Ascending aorta (tissue), 2 donors: ENCODE measurements around the gene PEX10. TPM values are rescaled to one million over a fixed set of nuclear protein-coding genes. Genes with fewer than 3 reads are reported as not detected.

Source experiments
- DNase-seq, 2 donors: peaks; one replicate each; pipeline ENCODE4 v3.0.0-alpha.2; 2019; ENCODE audit warnings: low spot score in 2 of 2
- H3K27ac ChIP-seq, 2 donors: fragments of 200-600 bp; sonication (generic); one replicate each; pipeline ENCODE4 v1.5.1; 2016 to 2017; ENCODE audit warnings: mild to moderate bottlenecking in 1 of 2
- H3K27me3 ChIP-seq: fragments of 200-600 bp; sonication (generic); one replicate; pipeline ENCODE4 v1.5.1; 2017
- H3K36me3 ChIP-seq, 2 donors: fragments of 200-600 bp; sonication (generic); one replicate each; pipeline ENCODE4 v1.5.1; 2016
- H3K4me1 ChIP-seq, 2 donors: fragments of 200-600 bp; sonication (generic); one replicate each; pipeline ENCODE4 v1.5.1; 2016 to 2017; ENCODE audit warnings: mild to moderate bottlenecking in 1 of 2
- H3K4me3 ChIP-seq, 2 donors: fragments of 200-600 bp; sonication (generic); one replicate each; pipeline ENCODE4 v1.5.1; 2016 to 2017; ENCODE audit warnings: mild to moderate bottlenecking in 1 of 2
- H3K9me3 ChIP-seq, 2 donors: fragments of 200-600 bp; sonication (generic); one replicate each; pipeline ENCODE4 v1.5.1; 2016
- intact Hi-C: fragments of 100-400 bp; cut with DNase I; formaldehyde crosslinking; loops from one replicate; pipeline ENCODE4 v1.15.1; 2023
- total RNA-seq: library from RNA; depleted of rRNA; stranded (reverse); fragments of >200 nt; gene quantifications from one replicate; pipeline ENCODE4 v1.1.0, GENCODE V29; 2016
- TF ChIP-seq, protein P1 (sequence below), 3 experiments: fragments of 200-600 bp in 2 of 3; fragments of 450-650 bp in 1 of 3; sonication (generic) in 2 of 3; IDR thresholded peaks; one replicate each; pipeline ENCODE4 v1.5.1; 2016 to 2019; ENCODE audit warnings: antibody characterized with exemption in 3 of 3, mild to moderate bottlenecking in 1 of 3, moderate library complexity in 1 of 3

PEX10 gene
- total RNA-seq, 1 donor from 2014 or later = 26.1 TPM

DNA sequence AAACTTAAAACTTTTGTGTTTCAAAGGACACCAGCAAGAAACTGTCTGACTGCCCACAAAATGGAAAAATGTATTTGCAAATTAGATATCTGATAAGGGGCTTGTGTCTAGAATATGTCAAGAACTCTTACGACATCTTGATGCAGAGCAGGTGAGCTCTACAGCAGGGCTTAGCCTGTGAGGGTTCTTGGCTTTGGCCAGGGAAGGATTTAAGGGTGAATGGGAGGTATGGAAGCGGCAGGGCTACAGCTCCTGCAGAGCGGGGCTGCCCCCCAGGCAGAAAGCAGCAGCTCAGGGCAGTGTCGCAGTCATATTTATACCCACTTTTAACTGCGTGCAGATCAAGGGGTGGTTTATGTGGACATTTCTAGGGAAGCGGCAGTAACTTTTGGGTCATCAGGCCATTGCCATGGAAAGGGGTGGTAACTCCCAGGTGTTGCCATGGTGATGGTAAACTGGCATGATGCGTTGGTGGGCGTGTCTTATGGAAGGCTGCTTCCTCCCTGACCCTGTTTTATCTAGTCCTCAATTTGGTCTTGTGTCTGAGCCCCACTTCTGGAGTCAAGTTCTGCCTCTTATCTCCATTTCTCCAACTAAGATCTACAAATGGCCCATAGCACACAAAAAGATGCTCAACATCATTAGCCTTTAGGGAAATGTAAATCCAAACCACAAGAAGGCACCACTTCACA, 44.2 kb downstream of the PEX10 start:
- Histone ChIP-seq H3K4me3 (no peak overlapping the region), H3K27ac (no peak overlapping the region), H3K27me3 (no peaks in the 10 kb centered on the region), H3K9me3 (peaks cover 0 to 10% of the 10 kb centered on the region in 2 donors), H3K4me1 (no peaks in the 10 kb centered on the region), H3K36me3 (peaks cover 0 to 3% of the 10 kb centered on the region in 2 donors)
- TF ChIP-seq, protein P1, sequence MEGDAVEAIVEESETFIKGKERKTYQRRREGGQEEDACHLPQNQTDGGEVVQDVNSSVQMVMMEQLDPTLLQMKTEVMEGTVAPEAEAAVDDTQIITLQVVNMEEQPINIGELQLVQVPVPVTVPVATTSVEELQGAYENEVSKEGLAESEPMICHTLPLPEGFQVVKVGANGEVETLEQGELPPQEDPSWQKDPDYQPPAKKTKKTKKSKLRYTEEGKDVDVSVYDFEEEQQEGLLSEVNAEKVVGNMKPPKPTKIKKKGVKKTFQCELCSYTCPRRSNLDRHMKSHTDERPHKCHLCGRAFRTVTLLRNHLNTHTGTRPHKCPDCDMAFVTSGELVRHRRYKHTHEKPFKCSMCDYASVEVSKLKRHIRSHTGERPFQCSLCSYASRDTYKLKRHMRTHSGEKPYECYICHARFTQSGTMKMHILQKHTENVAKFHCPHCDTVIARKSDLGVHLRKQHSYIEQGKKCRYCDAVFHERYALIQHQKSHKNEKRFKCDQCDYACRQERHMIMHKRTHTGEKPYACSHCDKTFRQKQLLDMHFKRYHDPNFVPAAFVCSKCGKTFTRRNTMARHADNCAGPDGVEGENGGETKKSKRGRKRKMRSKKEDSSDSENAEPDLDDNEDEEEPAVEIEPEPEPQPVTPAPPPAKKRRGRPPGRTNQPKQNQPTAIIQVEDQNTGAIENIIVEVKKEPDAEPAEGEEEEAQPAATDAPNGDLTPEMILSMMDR (IDR thresholded peaks at IDR 0.05) = no peak
- DNase-seq = no peak
- intact Hi-C loops = no loop called here

DNA sequence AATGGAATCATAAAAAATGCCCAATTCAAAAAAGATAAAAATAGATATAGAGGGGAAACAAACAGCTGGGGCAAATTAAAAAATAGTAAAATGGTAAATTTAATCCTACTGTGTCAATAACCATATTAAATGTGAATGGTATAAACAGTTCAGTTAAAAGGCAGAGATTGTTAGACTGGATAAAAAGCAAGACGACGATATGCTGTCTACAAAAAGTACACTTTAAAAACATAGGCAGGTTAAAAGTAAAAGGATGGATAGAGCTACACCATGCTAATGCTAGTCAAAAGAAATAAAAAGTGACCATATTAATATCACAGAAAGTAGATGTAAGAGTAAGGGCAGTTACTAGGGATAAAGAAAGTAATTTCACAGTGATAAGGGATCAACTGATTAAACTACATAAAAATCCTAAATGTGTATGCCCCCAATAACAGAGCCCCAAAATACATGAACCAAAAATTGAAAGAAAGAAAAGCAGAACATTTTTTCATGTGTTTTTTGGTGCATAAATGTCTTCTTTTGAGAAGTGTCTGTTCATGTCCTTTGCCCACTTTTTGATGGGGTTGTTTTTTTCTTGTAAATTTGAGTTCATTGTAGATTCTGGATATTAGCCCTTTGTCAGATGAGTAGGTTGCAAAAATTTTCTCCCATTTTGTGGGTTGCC, 48.4 kb downstream of the PEX10 start:
- Histone ChIP-seq H3K27ac (no peak overlapping the region), H3K4me1 (peaks cover 0 to 3% of the 10 kb centered on the region in 2 donors), H3K36me3 (no peaks in the 10 kb centered on the region), H3K4me3 (no peak overlapping the region), H3K9me3 (peaks cover 0 to 10% of the 10 kb centered on the region in 2 donors), H3K27me3 (no peaks in the 10 kb centered on the region)
- DNase-seq = no peak
- TF ChIP-seq, protein P1 (IDR thresholded peaks at IDR 0.05) = no peak
- intact Hi-C loops = no loop called here

DNA sequence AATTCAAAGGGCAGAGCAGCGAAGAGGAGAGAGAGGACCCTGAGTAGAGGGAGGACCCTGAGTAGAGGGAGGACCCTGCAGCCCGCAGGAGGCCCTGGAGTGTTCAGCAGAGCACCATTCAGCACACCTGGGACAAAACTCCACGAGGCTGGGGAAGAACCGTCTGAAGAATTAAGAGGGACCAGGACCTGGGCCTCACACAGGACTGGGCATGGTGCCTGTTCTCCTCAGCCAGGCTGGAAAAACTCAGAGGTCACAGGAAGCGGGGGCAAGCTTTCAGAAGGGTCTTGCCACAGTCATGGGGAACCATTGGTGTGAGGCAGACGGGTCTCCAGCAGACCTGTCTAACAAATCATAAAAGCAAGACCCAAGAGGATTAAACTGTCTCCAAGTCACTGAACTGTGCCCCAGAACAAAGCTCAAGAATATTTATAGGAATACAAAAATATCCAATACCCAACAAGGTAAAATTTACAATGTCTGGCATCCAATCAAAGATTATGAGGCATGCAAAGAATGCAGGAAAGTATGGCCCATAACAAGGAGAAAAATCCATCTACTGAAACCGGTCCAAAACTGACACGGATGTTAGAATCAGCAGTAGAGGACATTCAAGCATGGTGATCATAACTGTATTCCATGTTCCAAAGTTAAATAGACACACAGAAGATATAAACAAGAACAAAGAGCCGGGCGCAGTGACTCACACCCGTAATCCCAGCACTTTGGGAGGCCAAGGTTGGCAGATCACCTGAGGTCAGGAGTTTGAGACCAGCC, 51.6 kb downstream of the PEX10 start:
- no peaks in the 10 kb centered on the region for H3K36me3 ChIP-seq
- TF ChIP-seq, protein P1 (IDR thresholded peaks at IDR 0.05) = no peak
- peak overlapping the region in 1 of 2 donors; percentile 42 for H3K27ac ChIP-seq
- no peaks in the 10 kb centered on the region for H3K27me3 ChIP-seq
- H3K4me3 ChIP-seq = no peak overlapping the region
- DNase-seq = no peak
- intact Hi-C loops = no loop called here
- peaks cover 0 to 5% of the 10 kb centered on the region in 2 donors for H3K4me1 ChIP-seq
- H3K9me3 ChIP-seq = peaks cover 0 to 10% of the 10 kb centered on the region in 2 donors

- no peaks in the 10 kb centered on the region for H3K27me3 ChIP-seq
- H3K4me1 ChIP-seq = peaks cover 0 to 17% of the 10 kb centered on the region in 2 donors
- no peaks in the 10 kb centered on the region for H3K36me3 ChIP-seq
- intact Hi-C loops = no loop called here
- peaks cover 0 to 8% of the 10 kb centered on the region in 2 donors for H3K9me3 ChIP-seq
- TF ChIP-seq, protein P1 (IDR thresholded peaks at IDR 0.05) = no peak
- no peak for DNase-seq
- H3K27ac ChIP-seq = no peak overlapping the region
- H3K4me3 ChIP-seq = no peak overlapping the region
These were observed 53.4 kb downstream of the PEX10 start for GRCh38 chr1:2358651-2359640.

DNA sequence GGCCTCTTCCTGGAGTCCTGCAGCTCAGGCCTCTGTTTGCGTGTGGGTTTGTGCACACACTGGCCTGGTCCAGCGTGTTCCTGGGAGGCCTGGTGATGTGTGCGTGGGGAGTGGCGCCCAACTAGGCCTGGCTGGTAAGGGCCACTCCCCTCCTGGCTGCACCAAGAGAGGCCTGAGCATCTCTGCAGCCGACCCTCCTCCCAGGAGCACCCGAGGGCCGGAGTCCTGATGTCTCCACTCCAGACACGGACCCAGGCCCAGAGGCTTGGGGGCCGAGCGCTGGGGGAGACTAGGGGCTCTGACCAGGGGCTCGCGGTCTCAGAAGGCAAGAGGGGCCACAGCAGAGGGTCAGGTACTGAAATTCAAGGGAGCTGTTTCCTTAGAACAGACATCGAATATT, 54.3 kb downstream of the PEX10 start:
- TF ChIP-seq, protein P1 (IDR thresholded peaks at IDR 0.05) = no peak
- H3K27me3 ChIP-seq = no peaks in the 10 kb centered on the region
- DNase-seq = no peak
- H3K36me3 ChIP-seq = no peaks in the 10 kb centered on the region
- H3K9me3 ChIP-seq = no peaks in the 10 kb centered on the region
- intact Hi-C loops = no loop called here
- H3K4me1 ChIP-seq = peaks cover 4 to 25% of the 10 kb centered on the region in 2 donors
- H3K27ac ChIP-seq = no peak overlapping the region
- H3K4me3 ChIP-seq = no peak overlapping the region
